Activated CD4-positive, alpha-beta T cell treated with anti-CD3 and anti-CD28 coated beads, Interleukin-2, amount 10 ng/mL, durations not matched to agents 7 days and 5 days (primary cell): ENCODE data around the gene MMS19. TPM values are rescaled to one million over a fixed set of nuclear protein-coding genes. Genes with fewer than 3 reads are reported as not detected.
"Not testable (repeated sequence)": the region's sequence is repeated elsewhere in the genome, so short reads cannot be mapped to it uniquely, and the experiment has no call there.

Source experiments
- CTCF ChIA-PET: fragments of 350-600 bp; sonication (Branson Sonifier 250); formaldehyde crosslinking; loops from one replicate; lab custom pipeline; 2021; ENCODE audit warnings: antibody characterized with exemption; lab: Charles Lee
- POLR2A ChIA-PET: fragments of 350-600 bp; sonication (Branson Sonifier 250); formaldehyde crosslinking; loops from one replicate; lab custom pipeline; 2021; ENCODE audit warnings: antibody characterized with exemption; lab: Charles Lee
- DNase-seq: peaks from one replicate; pipeline ENCODE4 v3.0.0-alpha.2; 2020
- H3K27ac Mint-ChIP-seq: one replicate; pipeline ENCODE4 v1.8.0; 2021; ENCODE audit warnings: mild to moderate bottlenecking, moderate library complexity, mixed read lengths
- H3K27me3 Mint-ChIP-seq: one replicate; pipeline ENCODE4 v1.8.0; 2021; ENCODE audit warnings: mixed read lengths
- H3K36me3 Mint-ChIP-seq: one replicate; pipeline ENCODE4 v1.8.0; 2021; ENCODE audit warnings: low read depth, mixed read lengths
- H3K4me1 Mint-ChIP-seq: one replicate; pipeline ENCODE4 v1.8.0; 2021; ENCODE audit warnings: mixed read lengths
- H3K4me3 Mint-ChIP-seq: one replicate; pipeline ENCODE4 v1.8.0; 2021; ENCODE audit warnings: mild to moderate bottlenecking, moderate library complexity, mixed read lengths
- H3K9me3 Mint-ChIP-seq: one replicate; pipeline ENCODE4 v1.8.0; 2021; ENCODE audit warnings: mixed read lengths
- total RNA-seq, 2 experiments: library from RNA; stranded (reverse); gene quantifications; one replicate each; pipeline ENCODE4 v1.2.3, GENCODE V29; 2021

The MMS19 gene
- total RNA-seq, 2 experiments from 2014 or later: 64.7 to 68.6 TPM

DNA sequence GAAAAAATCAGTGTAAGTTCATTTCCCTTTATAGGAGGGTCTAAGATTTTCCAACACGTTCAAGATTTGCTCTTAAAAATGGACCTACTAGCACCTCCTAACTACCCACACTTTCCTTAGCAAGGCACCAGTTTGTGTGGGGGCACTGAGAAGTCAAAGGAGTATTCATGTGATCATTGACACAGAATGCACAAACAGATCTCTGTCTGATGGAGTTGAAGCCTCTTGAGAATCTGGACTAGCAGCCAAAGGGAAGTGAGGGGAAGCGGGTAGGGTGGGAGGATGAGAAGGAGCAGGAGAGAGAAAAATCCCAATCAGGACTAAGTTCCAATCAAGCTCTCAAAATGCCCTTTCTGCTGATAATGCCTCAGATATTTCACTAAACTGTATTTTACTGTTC is 4.1 kb downstream of the MMS19 start:
- POLR2A ChIA-PET: no interaction called here
- Mint-ChIP-seq H3K9me3 (no peaks in the 10 kb centered on the region), H3K27me3 (no peaks in the 10 kb centered on the region), H3K4me1 (peaks cover 46% of the 10 kb centered on the region), H3K4me3 (no peak overlapping the region), H3K27ac (no peak overlapping the region), H3K36me3 (peaks cover 9% of the 10 kb centered on the region)
- CTCF ChIA-PET: interaction anchor here (1.1 kb wide), 1 partner anchor 171 kb away, joined by 5 read pairs; no protein-coding TSS in a partner anchor
- no peak for DNase-seq

DNA sequence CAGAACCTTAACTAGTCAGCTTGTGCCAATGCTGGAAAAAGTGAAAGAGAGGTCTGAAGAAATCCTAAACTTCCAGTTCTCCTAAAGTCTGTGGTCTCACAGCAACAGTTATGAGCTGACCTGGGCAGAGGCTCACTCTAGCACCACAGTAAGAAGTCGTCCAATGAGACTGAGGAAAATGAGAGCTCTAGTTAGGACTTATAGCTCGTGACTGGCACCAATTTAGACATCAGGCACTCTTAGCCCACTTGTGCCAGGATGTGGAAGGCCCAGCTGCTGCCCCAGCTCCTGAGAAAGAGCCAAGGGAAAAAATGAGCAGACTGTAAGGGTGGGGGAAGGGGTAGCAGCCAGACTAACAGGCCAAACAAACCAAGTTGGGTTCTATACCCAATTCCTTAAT is 7.6 kb downstream of the MMS19 start:
- peaks cover 24% of the 10 kb centered on the region for H3K4me1 Mint-ChIP-seq
- no peak for DNase-seq
- peaks cover 9% of the 10 kb centered on the region for H3K36me3 Mint-ChIP-seq
- POLR2A ChIA-PET: no interaction called here
- no peaks in the 10 kb centered on the region for H3K9me3 Mint-ChIP-seq
- no peak overlapping the region for H3K4me3 Mint-ChIP-seq
- no peaks in the 10 kb centered on the region for H3K27me3 Mint-ChIP-seq
- no peak overlapping the region for H3K27ac Mint-ChIP-seq
- CTCF ChIA-PET: interaction anchor here (1.0 to 1.8 kb wide), 2 partner anchors 13 to 25 kb away, joined by 3 to 5 read pairs; no protein-coding TSS in a partner anchor

DNA sequence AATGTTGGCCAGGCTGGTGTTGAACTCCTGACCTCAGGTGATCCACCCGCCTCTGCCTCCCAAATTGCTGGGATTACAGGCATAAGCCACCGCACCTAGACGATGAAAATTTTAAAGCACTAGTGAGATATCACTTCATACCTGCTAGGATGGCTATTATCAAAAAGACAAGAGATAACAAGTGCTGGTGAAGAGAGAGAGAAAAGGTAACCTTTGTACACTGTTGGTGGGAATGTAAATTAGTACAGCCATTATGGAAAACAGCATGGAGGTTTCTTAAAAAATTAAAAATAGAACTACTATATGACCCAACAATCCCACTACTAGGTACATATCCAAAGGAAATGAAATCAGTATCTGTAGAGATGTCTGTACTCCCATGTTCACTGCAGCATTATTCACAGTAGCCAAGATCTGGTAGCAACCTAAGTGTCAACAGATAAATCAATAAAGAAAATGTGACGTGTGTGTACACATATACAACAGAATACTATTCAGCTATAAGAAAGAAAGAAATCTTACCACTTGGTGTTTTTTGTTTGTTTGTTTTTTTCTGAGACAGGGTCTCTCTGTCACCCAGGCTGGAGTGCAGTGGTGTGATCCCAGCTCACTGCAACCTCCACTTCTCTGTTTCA is 12.5 kb downstream of the MMS19 start:
- Mint-ChIP-seq H3K27me3 (no peaks in the 10 kb centered on the region), H3K27ac (no peak overlapping the region), H3K4me3 (no peak overlapping the region)

GRCh38 chr10:97483921-97484320 is 14.3 kb downstream of the MMS19 start:
- Mint-ChIP-seq H3K27me3 (no peaks in the 10 kb centered on the region), H3K27ac (no peak overlapping the region), H3K4me3 (no peak overlapping the region), H3K4me1 (no peaks in the 10 kb centered on the region), H3K9me3 (no peaks in the 10 kb centered on the region), H3K36me3 (peaks cover 18% of the 10 kb centered on the region)
- no peak for DNase-seq
- ChIA-PET CTCF (interaction anchor here (1.3 kb wide), 1 partner anchor 20 kb away, joined by 3 read pairs; no protein-coding TSS in a partner anchor), POLR2A (no interaction called here)

More for the DNA sequence above, 12.5 kb downstream of the MMS19 start:
- POLR2A ChIA-PET: no interaction called here
- DNase-seq: no peak
- CTCF ChIA-PET: interaction anchor here (0.8 kb wide), 1 partner anchor 13 kb away, joined by 3 read pairs; the partner anchor contains the start of gene UBTD1
- H3K36me3 Mint-ChIP-seq: peaks cover 6% of the 10 kb centered on the region
- peaks cover 4% of the 10 kb centered on the region for H3K4me1 Mint-ChIP-seq
- H3K9me3 Mint-ChIP-seq: no peaks in the 10 kb centered on the region

- Mint-ChIP-seq H3K36me3 (peaks cover 18% of the 10 kb centered on the region), H3K27ac (no peak overlapping the region), H3K9me3 (no peaks in the 10 kb centered on the region), H3K27me3 (no peaks in the 10 kb centered on the region), H3K4me1 (no peaks in the 10 kb centered on the region), H3K4me3 (no peak overlapping the region)
- no peak for DNase-seq
- ChIA-PET CTCF (interaction anchor here (1.3 kb wide), 1 partner anchor 19 kb away, joined by 3 read pairs; no protein-coding TSS in a partner anchor), POLR2A (no interaction called here)
Measured at GRCh38 chr10:97483506-97483905, 14.7 kb downstream of the MMS19 start.

GRCh38 chr10:97482381-97482780 is 15.8 kb downstream of the MMS19 start:
- H3K4me3 Mint-ChIP-seq: no peak overlapping the region
- ChIA-PET POLR2A (no interaction called here), CTCF (interaction anchor here (0.5 to 1.5 kb wide), 3 partner anchors 9 to 52 kb away, joined by 3 to 4 read pairs (median 3); no protein-coding TSS in a partner anchor)
- no peak overlapping the region for H3K27ac Mint-ChIP-seq
- no peaks in the 10 kb centered on the region for H3K9me3 Mint-ChIP-seq
- H3K27me3 Mint-ChIP-seq: no peaks in the 10 kb centered on the region
- H3K36me3 Mint-ChIP-seq: peaks cover 20% of the 10 kb centered on the region
- H3K4me1 Mint-ChIP-seq: no peaks in the 10 kb centered on the region
- no peak for DNase-seq

- Mint-ChIP-seq H3K36me3 (peaks cover 28% of the 10 kb centered on the region), H3K4me3 (no peak overlapping the region), H3K4me1 (no peaks in the 10 kb centered on the region), H3K9me3 (no peaks in the 10 kb centered on the region), H3K27ac (no peak overlapping the region), H3K27me3 (no peaks in the 10 kb centered on the region)
- DNase-seq: no peak
- POLR2A ChIA-PET: no interaction called here
- CTCF ChIA-PET: interaction anchor here (1.5 to 1.8 kb wide), 2 partner anchors 8 to 15 kb away, joined by 4 read pairs; no protein-coding TSS in a partner anchor
Measured at GRCh38 chr10:97481071-97481470, 17.2 kb downstream of the MMS19 start.

GRCh38 chr10:97479939-97480338 is 18.3 kb downstream of the MMS19 start:
- ChIA-PET CTCF (interaction anchor here (1.2 to 1.8 kb wide), 2 partner anchors 14 to 16 kb away, joined by 3 to 4 read pairs; no protein-coding TSS in a partner anchor), POLR2A (no interaction called here)
- no peaks in the 10 kb centered on the region for H3K9me3 Mint-ChIP-seq
- no peaks in the 10 kb centered on the region for H3K27me3 Mint-ChIP-seq
- DNase-seq: no peak
- H3K4me1 Mint-ChIP-seq: no peaks in the 10 kb centered on the region
- H3K36me3 Mint-ChIP-seq: peaks cover 38% of the 10 kb centered on the region
- no peak overlapping the region for H3K4me3 Mint-ChIP-seq
- H3K27ac Mint-ChIP-seq: no peak overlapping the region

- H3K9me3 Mint-ChIP-seq, POLR2A ChIA-PET, H3K27me3 Mint-ChIP-seq, H3K4me1 Mint-ChIP-seq, H3K4me3 Mint-ChIP-seq, H3K27ac Mint-ChIP-seq, DNase-seq: not testable (repeated sequence)
- CTCF ChIA-PET: interaction anchor here (1.2 kb wide), 1 partner anchor 15 kb away, joined by 3 read pairs; no protein-coding TSS in a partner anchor
- peaks cover 43% of the 10 kb centered on the region for H3K36me3 Mint-ChIP-seq
Measured at GRCh38 chr10:97479410-97479809, 18.8 kb downstream of the MMS19 start.

GRCh38 chr10:97475936-97476594 is 22.2 kb downstream of the MMS19 start:
- Mint-ChIP-seq H3K9me3 (no peaks in the 10 kb centered on the region), H3K4me1 (no peaks in the 10 kb centered on the region), H3K4me3 (no peak overlapping the region), H3K27me3 (no peaks in the 10 kb centered on the region), H3K36me3 (peaks cover 52% of the 10 kb centered on the region), H3K27ac (no peak overlapping the region)
- DNase-seq: no peak
- CTCF ChIA-PET: interaction anchor here (0.9 to 2.2 kb wide), 5 partner anchors 8 to 96 kb away, joined by 3 to 7 read pairs (median 3); no protein-coding TSS in a partner anchor
- POLR2A ChIA-PET: no interaction called here

- CTCF ChIA-PET: interaction anchor here (0.8 to 1.8 kb wide), 2 partner anchors 14 to 35 kb away, joined by 3 to 4 read pairs; no protein-coding TSS in a partner anchor
- POLR2A ChIA-PET: no interaction called here
Measured at GRCh38 chr10:97474918-97475317, 23.3 kb downstream of the MMS19 start.

GRCh38 chr10:97468781-97469180 is 29.4 kb downstream of the MMS19 start:
- H3K27me3 Mint-ChIP-seq, H3K27ac Mint-ChIP-seq, POLR2A ChIA-PET, DNase-seq, H3K9me3 Mint-ChIP-seq, H3K4me3 Mint-ChIP-seq, H3K4me1 Mint-ChIP-seq: not testable (repeated sequence)
- H3K36me3 Mint-ChIP-seq: peaks cover 30% of the 10 kb centered on the region
- CTCF ChIA-PET: interaction anchor here (1.6 kb wide), 1 partner anchor 15 kb away, joined by 6 read pairs; no protein-coding TSS in a partner anchor

More at GRCh38 chr10:97474918-97475317, 23.3 kb downstream of the MMS19 start:
- no peak overlapping the region for H3K4me3 Mint-ChIP-seq
- no peaks in the 10 kb centered on the region for H3K9me3 Mint-ChIP-seq
- no peak overlapping the region for H3K27ac Mint-ChIP-seq
- no peaks in the 10 kb centered on the region for H3K27me3 Mint-ChIP-seq
- peaks cover 53% of the 10 kb centered on the region for H3K36me3 Mint-ChIP-seq
- no peak for DNase-seq
- no peaks in the 10 kb centered on the region for H3K4me1 Mint-ChIP-seq

DNA sequence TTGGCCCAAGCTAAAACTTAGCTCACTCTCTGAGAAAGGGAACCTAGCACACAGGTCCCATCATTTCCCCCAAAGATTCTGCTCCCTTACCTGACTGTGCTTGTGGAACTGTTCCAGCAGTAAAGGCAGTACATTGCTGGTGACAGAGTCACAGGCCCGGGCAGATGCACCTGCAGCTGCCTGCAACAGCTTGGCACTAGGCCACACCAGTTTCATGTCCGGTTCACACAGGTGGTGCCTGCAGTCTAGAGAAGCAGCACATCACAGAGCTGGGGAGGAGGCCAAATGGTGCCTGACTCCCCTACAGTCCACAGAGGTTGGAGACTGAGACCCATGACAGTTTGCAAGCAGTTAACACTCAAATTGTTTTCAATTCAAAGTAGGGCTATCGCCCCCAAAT is 30.1 kb downstream of the MMS19 start:
- CTCF ChIA-PET: interaction anchor here (0.6 to 1.6 kb wide), 6 partner anchors 8 to 397 kb away, joined by 3 to 6 read pairs (median 4); no protein-coding TSS in a partner anchor
- DNase-seq: no peak
- no peaks in the 10 kb centered on the region for H3K9me3 Mint-ChIP-seq
- no peak overlapping the region for H3K4me3 Mint-ChIP-seq
- H3K27ac Mint-ChIP-seq: no peak overlapping the region
- H3K4me1 Mint-ChIP-seq: peaks cover 5% of the 10 kb centered on the region
- H3K27me3 Mint-ChIP-seq: no peaks in the 10 kb centered on the region
- POLR2A ChIA-PET: no interaction called here
- peaks cover 28% of the 10 kb centered on the region for H3K36me3 Mint-ChIP-seq
